NCI-H748 (cell line): ENCODE measurements around the gene STXBP4.

Experiments used
- DNase-seq: peaks from one replicate; lab custom pipeline; 2025; ENCODE audit not compliant: unreplicated experiment; lab: John Stamatoyannopoulos, UW

Gene STXBP4

GRCh38 chr17:54971147-54971546, 2.6 kb downstream of the STXBP4 start:
- no peak for DNase-seq

- DNase-seq, result no peak
These were observed 3.3 kb downstream of the STXBP4 start for GRCh38 chr17:54971901-54972300.

DNA sequence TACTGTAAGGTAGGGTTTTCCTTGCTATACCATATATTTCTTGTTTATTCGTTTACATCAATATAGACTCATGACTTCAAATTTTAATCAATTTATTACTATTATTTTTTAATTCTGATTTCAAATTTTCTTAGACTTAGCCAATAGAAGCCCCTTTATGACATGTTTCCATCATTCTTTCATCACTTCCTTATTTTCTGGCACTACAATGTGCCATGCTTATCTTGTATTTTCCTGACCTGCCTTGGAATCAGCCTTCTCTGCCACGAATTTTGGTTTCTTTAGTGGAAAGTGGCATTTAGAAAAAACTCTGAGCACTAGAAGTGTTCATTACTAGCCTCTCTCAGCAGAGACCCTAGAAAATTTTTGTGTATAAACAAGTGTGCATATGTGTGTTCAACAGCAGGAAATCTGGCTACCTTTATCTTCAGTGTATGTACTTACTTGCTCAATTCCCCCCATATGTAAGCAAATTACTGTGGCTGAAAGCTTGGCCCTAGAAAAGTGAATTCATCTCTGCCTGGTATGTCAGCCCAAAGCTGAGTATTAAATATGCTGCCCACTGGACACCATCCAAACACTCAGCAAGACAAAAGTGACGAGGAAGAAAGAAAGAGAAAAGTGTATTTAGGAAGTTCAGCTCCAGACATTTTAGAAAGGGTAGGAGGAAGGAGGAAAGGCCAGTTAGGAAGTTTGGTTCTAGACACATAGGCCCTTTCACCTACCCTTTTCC, 4.0 kb downstream of the STXBP4 start:
- no peak for DNase-seq

DNA sequence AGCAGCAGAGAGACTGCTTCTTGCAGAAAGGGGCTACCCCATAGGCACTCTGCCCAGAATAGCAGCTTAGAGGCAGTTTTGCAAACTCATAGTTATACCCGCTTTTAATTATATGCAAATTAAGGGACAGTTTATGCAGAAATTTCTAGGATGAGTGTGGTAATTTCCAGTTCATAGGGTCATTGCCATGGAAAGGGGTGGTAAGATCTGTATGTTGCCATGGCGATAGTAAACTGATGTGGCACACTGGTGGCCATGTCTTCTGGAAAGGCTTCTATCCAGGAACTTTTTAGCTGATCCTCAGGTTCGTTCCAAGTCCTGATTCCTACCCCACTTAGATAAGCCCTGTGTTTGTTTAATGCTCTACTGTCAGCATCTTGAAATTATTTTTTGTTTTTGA, 6.2 kb downstream of the STXBP4 start:
- no peak for DNase-seq

DNA sequence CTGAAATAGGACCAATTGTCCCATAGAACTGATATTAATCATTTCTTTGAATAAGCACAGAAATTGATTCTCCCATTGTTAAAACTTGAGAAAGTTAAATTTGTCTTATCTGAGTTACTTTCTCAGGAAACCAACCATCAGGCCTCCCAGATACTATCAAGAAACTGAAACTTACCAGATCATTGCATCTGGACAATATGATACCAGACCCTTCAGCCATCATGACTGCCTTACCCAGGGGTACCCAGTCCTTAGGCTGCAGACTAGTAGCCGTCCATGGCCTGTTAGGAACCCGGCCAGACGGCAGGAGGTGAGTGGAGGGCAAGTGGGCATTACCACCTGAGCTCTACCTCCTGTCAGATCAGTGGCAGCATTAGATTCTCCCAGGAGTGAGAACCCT, 7.8 kb downstream of the STXBP4 start:
- DNase-seq, result no peak

DNA sequence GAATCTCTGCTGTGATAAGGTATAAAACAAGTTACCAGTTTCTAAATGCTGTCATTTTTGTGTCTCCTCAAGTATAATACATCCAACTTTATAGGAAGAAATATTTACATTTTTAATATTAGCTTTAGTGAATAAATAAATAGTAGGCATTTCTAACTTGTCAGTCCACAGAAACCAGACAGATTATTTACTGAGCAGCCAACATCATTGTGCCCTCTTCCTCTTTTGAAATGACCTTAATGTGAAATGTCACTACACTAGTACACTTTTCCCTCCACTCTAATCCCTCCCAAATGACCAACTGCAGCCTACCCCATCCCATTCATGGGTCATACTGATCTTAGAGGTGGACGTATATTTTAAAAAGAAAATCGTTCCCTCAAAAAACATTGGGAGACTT, 9.2 kb downstream of the STXBP4 start:
- no peak for DNase-seq

DNA sequence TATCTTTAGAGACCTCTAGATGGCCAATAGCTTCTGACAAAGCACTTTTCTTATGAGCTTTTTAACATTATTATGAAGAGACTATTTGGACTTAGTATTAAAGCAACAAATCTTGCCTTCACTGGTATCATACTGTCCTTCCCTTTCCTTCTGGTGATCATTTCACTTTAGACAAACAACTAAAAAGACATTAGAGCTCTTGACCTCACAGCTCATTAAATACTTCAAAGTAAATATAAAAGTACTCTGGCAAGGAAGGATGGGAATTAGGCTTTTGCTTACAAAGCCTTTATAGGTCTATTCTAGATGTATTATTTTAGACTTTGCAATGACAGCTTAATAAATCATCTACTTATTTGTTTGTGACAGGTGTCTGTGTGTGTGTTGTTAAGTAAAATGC, 11.1 kb downstream of the STXBP4 start:
- no peak for DNase-seq

GRCh38 chr17:54980375-54980774, 11.8 kb downstream of the STXBP4 start:
- peak; percentile 11 for DNase-seq

- DNase-seq, result no peak
These were observed 13.8 kb downstream of the STXBP4 start for GRCh38 chr17:54982399-54982798.

DNA sequence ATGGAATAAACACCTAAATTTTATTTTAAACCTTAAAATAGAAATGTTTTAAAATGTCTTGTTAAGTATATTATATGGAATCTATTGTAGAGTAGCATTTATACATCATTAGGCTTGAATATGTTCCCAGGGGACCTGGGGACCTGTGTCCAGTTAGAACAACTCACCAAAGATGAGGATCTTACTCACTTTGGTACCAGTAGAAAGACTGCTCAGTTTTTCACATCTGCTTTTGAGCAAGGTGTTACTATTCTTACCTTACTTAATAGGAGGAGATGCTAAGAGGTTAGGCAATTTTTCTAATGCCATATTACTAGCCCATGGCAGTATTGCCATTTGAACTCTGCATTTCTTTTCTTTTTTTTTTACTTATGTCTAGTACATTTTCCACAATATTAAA, 14.7 kb downstream of the STXBP4 start:
- no peak for DNase-seq

GRCh38 chr17:54985476-54985875, 16.9 kb downstream of the STXBP4 start:
- DNase-seq, result no peak

DNA sequence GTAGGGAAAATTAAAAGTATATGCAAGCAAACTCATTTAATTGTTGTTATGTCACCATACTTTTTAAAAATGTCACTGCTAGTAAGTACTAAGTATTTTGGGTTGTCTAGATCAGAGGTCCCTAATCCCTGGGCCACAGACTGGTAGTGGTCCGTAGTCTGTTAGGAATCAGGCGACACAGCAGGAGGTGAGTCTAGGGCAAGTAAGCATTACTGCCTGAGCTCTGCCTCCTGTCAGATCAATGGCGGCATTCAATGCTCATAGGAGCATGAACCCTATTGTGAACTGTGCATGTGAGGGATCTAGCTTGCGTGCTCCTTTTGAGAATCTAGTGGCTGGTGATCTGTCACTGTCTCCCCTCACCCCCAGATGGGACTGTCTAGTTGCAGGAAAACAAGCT, 21.6 kb downstream of the STXBP4 start:
- DNase-seq, result no peak

DNA sequence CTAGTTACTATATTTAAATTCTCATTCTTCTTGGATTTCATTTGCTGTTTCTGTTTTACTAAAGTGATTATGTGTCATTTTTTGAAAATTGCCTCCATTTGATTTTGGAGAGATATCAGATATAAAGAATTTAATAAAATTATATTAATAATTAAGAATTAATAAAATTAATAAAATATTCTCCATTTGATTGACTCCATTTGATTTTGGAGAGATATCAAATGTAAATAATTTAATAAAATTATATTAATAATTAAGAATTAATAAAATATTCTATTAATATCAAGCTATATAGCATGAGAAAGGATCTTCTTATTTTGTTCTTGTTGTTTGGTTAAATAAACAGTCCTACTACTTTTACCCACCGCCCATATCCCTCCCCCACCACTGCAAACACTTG, 23.0 kb downstream of the STXBP4 start:
- no peak for DNase-seq

DNA sequence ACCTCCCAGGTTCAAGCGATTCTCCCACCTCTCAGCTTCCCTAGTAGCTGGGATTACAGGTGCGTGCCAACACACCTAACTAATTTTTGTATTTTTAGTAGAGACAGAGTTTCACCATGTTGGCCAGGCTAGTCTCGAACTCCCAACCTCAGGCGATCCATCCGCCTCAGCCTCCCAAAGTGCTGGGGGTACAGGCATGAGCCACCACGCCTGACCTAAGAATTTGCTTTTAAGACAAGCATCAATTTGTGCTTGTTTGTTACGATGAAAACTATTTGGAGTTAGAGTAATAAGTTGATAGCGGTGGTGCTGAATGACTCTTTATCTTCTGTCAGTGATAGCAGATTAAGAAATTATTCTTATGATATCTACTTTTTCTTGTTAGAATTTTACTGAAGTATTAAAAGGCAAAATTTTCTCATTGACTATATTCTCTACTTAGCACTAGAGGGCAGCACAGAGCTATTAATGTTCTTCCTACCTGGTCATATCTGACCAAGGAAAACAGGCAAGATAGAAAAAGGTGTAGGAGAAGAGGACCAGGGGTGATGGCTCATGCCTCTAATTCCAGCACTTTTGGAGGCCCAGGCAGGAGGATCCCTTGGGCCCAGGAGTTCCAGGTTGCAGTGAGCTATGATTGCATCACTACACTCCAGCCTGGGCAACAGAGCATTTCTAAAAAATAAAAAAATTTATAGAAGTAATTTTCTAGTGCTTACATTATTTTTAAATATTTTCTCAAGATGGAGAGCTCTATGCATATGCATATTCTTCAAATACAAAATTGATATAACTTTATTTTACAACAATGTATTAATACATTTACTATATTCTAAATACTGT, 24.5 kb downstream of the STXBP4 start:
- DNase-seq, result peak; percentile 61

DNA sequence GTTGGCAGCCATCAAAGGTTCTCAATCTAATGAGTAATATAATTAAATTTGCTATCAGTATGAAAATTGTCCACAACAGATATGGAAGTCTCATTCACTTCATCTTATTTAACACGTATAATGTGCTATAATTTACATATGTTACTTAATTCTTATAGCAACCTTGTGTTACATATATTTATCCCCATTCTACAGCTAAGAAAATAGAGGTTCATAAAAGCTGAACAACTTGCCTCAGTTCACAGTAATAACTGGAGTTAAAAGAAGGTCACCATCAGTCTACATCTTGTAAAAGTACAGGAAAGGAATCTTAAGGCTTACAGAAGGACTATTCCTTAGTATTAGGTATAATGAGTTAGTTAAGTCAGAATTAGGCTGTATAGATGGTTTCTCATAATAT, 27.9 kb downstream of the STXBP4 start:
- no peak for DNase-seq

GRCh38 chr17:55002458-55002857, 33.9 kb downstream of the STXBP4 start:
- no peak for DNase-seq

DNA sequence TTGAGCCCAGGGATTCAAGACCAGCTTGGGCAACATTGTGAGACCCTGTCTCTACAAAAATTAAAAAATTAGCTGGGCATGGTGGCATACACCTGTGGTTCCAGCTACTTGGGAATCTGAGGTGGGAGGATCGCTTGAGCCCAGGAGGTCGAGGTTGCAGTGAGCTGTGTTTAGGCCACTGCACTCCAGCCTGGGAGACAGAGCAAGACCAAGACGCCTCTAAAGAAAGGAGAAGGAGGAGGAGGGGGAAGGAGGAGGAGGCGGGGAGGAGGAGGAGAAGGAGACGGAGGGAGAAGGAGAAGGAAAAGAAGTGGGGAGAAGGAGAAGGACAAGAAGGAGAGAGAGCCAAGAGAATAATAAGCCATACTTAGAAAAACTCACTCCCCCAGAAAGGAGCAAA, 35.9 kb downstream of the STXBP4 start:
- DNase-seq, result no peak

GRCh38 chr17:55005520-55005919, 37.0 kb downstream of the STXBP4 start:
- DNase-seq, result peak; percentile 21

- no peak for DNase-seq
These were observed 55.1 kb downstream of the STXBP4 start for GRCh38 chr17:55023626-55024025.

DNA sequence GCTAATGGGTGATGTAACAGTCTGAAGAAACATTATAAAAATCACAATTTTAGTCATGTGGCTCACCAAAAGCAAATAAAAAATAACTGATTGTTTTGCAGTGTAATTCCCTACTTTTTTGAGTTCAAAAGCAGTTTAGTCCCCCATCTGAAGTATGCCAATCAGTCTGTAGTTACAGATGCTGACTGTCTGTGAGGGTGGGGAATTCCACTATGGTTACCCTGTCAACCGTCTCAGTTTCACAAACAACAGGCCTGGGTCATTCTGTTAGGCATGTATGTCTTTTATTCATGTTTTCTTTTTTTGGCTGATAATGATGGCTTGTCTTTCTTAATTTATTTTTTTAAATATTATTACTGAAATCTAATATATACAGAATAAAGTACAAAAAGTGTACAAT, 69.3 kb downstream of the STXBP4 start:
- DNase-seq, result no peak

DNA sequence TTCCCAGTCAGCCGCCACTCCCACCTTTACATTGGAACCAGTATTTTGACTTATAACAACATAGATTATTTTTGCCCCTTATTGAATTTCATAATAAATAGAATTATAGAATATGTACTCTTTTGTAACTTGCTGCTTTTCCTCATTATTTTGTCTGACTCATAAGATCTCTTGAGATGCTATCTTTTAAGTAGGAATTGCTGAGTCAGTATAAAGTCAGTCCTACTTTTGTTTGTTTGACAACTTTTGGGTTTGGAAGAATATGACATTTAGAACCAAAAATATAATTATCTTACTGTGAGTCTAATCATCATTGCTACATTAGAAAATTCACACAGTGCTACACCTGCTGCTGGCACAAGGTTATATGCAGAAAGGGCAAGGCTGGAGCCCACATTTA, 69.7 kb downstream of the STXBP4 start:
- DNase-seq, result no peak

GRCh38 chr17:55040611-55041010, 72.0 kb downstream of the STXBP4 start:
- no peak for DNase-seq

- no peak for DNase-seq
These were observed 85.3 kb downstream of the STXBP4 start for GRCh38 chr17:55053855-55054254.
